Vagina (tissue), 2 donors: ENCODE results near the gene ZNF287. TPM values are rescaled to one million over a fixed set of nuclear protein-coding genes. Genes with fewer than 3 reads are reported as not detected.

Experiments used
- DNase-seq, 2 donors: peaks; one replicate each; pipeline ENCODE4 v3.0.0-alpha.2; 2017; ENCODE audit errors: extremely low spot score in 2 of 2
- H3K27ac ChIP-seq: fragments of 200-600 bp; sonication (generic); one replicate; pipeline ENCODE4 v1.5.1; 2019
- H3K27me3 ChIP-seq: fragments of 200-600 bp; sonication (generic); one replicate; pipeline ENCODE4 v1.5.1; 2019
- H3K36me3 ChIP-seq, 2 donors: fragments of 200-600 bp; sonication (generic); one replicate each; pipeline ENCODE4 v1.5.1; 2017 to 2019
- H3K4me1 ChIP-seq: fragments of 200-600 bp; sonication (generic); one replicate; pipeline ENCODE4 v1.5.1; 2019
- H3K4me3 ChIP-seq, 2 donors: fragments of 200-600 bp; sonication (generic); 1 replicate in 1 of 2; 2 replicates in 1 of 2; pipeline ENCODE4 v1.5.1; 2016 to 2019
- H3K9me3 ChIP-seq: fragments of 200-600 bp; sonication (generic); one replicate; pipeline ENCODE4 v1.5.1; 2019
- CTCF ChIP-seq, 3 experiments: fragments of 450-650 bp in 2 of 3; fragments of 200-600 bp in 1 of 3; sonication (generic) in 1 of 3; IDR thresholded peaks; one replicate each; pipeline ENCODE4 v1.5.1; 2017 to 2019; ENCODE audit warnings: antibody characterized with exemption in 3 of 3, mild to moderate bottlenecking in 2 of 3, moderate library complexity in 2 of 3
- POLR2A ChIP-seq, 2 donors: fragments of 450-650 bp; IDR thresholded peaks; one replicate each; pipeline ENCODE4 v1.6.1; 2017; ENCODE audit warnings: antibody characterized with exemption in 2 of 2, mild to moderate bottlenecking in 2 of 2, moderate library complexity in 2 of 2
- POLR2AphosphoS5 ChIP-seq, 2 donors: sonication (generic); formaldehyde crosslinking; IDR thresholded peaks; one replicate each; pipeline ENCODE4 v1.9.0; 2017; ENCODE audit warnings: antibody characterized with exemption in 2 of 2, mild to moderate bottlenecking in 2 of 2, low read depth in 1 of 2; ENCODE audit not compliant: insufficient read depth in 1 of 2
- intact Hi-C: fragments of 100-400 bp; cut with DNase I; formaldehyde crosslinking; loops from one replicate; pipeline ENCODE4 v1.15.1; 2023
- total RNA-seq: library from RNA; depleted of rRNA; stranded (reverse); fragments of >200 nt; gene quantifications from one replicate; pipeline ENCODE4 v1.2.3, GENCODE V29; 2016

Gene ZNF287
- total RNA-seq, 1 donor from 2014 or later: 5.9 TPM

- Histone ChIP-seq H3K27me3 (no peaks in the 10 kb centered on the region), H3K4me3 (no peak overlapping the region), H3K9me3 (no peaks in the 10 kb centered on the region), H3K4me1 (peaks cover 3% of the 10 kb centered on the region), H3K36me3 (no peaks in the 10 kb centered on the region), H3K27ac (no peak overlapping the region)
- no peak for DNase-seq
- intact Hi-C loops: no loop called here
- TF ChIP-seq POLR2AphosphoS5 (IDR thresholded peaks at IDR 0.05; ENCODE audit: insufficient read depth in 1 of 2, low read depth in 1 of 2) (no peak), CTCF (IDR thresholded peaks at IDR 0.05) (no peak), POLR2A (IDR thresholded peaks at IDR 0.05) (no peak)
Measured at GRCh38 chr17:16573466-16573865, 4.5 kb upstream of the ZNF287 start.

GRCh38 chr17:16569358-16569712 lies 331 bp upstream of the ZNF287 start:
- Histone ChIP-seq H3K36me3 (peaks cover 0 to 5% of the 10 kb centered on the region in 2 donors), H3K4me1 (peaks cover 9% of the 10 kb centered on the region), H3K9me3 (no peaks in the 10 kb centered on the region), H3K27ac (peak overlapping the region; percentile 73), H3K27me3 (no peaks in the 10 kb centered on the region), H3K4me3 (peak overlapping the region; percentile 71)
- intact Hi-C loops: no loop called here
- no peak for DNase-seq
- no peak for TF ChIP-seq CTCF (IDR thresholded peaks at IDR 0.05)
- TF ChIP-seq POLR2AphosphoS5 (IDR thresholded peaks at IDR 0.05; ENCODE audit: insufficient read depth in 1 of 2, low read depth in 1 of 2): peak in 1 of 2 donors; percentile 22

GRCh38 chr17:16552637-16553045 lies 16.4 kb downstream of the ZNF287 start:
- no peaks in the 10 kb centered on the region for H3K27me3 ChIP-seq
- H3K27ac ChIP-seq: no peak overlapping the region
- peaks cover 0 to 56% of the 10 kb centered on the region in 2 donors for H3K36me3 ChIP-seq
- no peak for DNase-seq
- TF ChIP-seq CTCF (IDR thresholded peaks at IDR 0.05): no peak
- no peak for TF ChIP-seq POLR2A (IDR thresholded peaks at IDR 0.05)
- no peak for TF ChIP-seq POLR2AphosphoS5 (IDR thresholded peaks at IDR 0.05; ENCODE audit: insufficient read depth in 1 of 2, low read depth in 1 of 2)
- intact Hi-C loops: no loop called here
- peaks cover 73% of the 10 kb centered on the region for H3K9me3 ChIP-seq
- no peaks in the 10 kb centered on the region for H3K4me1 ChIP-seq
- H3K4me3 ChIP-seq: no peak overlapping the region

- peaks cover 73% of the 10 kb centered on the region for H3K9me3 ChIP-seq
- H3K4me3 ChIP-seq: no peak overlapping the region
- peaks cover 0 to 51% of the 10 kb centered on the region in 2 donors for H3K36me3 ChIP-seq
- no peak for TF ChIP-seq CTCF (IDR thresholded peaks at IDR 0.05)
- no peak for TF ChIP-seq POLR2AphosphoS5 (IDR thresholded peaks at IDR 0.05; ENCODE audit: insufficient read depth in 1 of 2, low read depth in 1 of 2)
- TF ChIP-seq POLR2A (IDR thresholded peaks at IDR 0.05): no peak
- no peaks in the 10 kb centered on the region for H3K27me3 ChIP-seq
- no peak for DNase-seq
- no peak overlapping the region for H3K27ac ChIP-seq
- intact Hi-C loops: no loop called here
- H3K4me1 ChIP-seq: no peaks in the 10 kb centered on the region
Measured at GRCh38 chr17:16551878-16552636, 16.9 kb downstream of the ZNF287 start.

- peak overlapping the region in 1 of 2 donors; percentile 68 for H3K4me3 ChIP-seq
- H3K9me3 ChIP-seq: no peaks in the 10 kb centered on the region
- no peaks in the 10 kb centered on the region for H3K27me3 ChIP-seq
- H3K4me1 ChIP-seq: no peaks in the 10 kb centered on the region
- H3K36me3 ChIP-seq: no peaks in the 10 kb centered on the region
- no peak for DNase-seq
- no peak for TF ChIP-seq POLR2A (IDR thresholded peaks at IDR 0.05)
- no peak for TF ChIP-seq POLR2AphosphoS5 (IDR thresholded peaks at IDR 0.05; ENCODE audit: insufficient read depth in 1 of 2, low read depth in 1 of 2)
- no peak for TF ChIP-seq CTCF (IDR thresholded peaks at IDR 0.05)
- intact Hi-C loops: no loop called here
- H3K27ac ChIP-seq: no peak overlapping the region
Measured at GRCh38 chr17:16537130-16537458, 31.9 kb downstream of the ZNF287 start.
